H1 (cell line): ENCODE results near the gene AIFM2.
"Not testable (repeated sequence)": the region's sequence is repeated elsewhere in the genome, so short reads cannot be mapped to it uniquely, and the experiment has no call there.

Source experiments
- CBX5 ChIP-seq: fragments of 300-800, 300-1000 bp; sonication (generic); IDR thresholded peaks from 2 replicates; pipeline ENCODE4 v1.7.1; 2016; ENCODE audit warnings: antibody characterized with exemption, low read length, low read depth
- CTCF ChIP-seq, 3 experiments: IDR thresholded peaks; 1 replicate in 2 of 3; 2 replicates in 1 of 3; pipeline versions ENCODE4 v1.5.1 to v1.6.1; 2011; ENCODE audit warnings: low read length in 3 of 3, mild to moderate bottlenecking in 3 of 3, inconsistent platforms in 2 of 3, low read depth in 1 of 3, moderate library complexity in 1 of 3; ENCODE audit not compliant: insufficient read depth in 1 of 3; ENCODE audit errors: control extremely low read depth in 1 of 3
- GABPA ChIP-seq: IDR thresholded peaks from 2 replicates; pipeline ENCODE4 v1.6.1; 2011; ENCODE audit warnings: mild to moderate bottlenecking, low read length, moderate library complexity, borderline replicate concordance; ENCODE audit not compliant: insufficient read depth
- TAF1 ChIP-seq: IDR thresholded peaks from 2 replicates; pipeline ENCODE4 v1.6.1; 2011; ENCODE audit warnings: mild to moderate bottlenecking, low read depth, low read length
- YY1 ChIP-seq: IDR thresholded peaks from 2 replicates; pipeline ENCODE4 v1.6.1; 2011; ENCODE audit warnings: low read depth, mild to moderate bottlenecking, low read length
- TF ChIP-seq, protein P1 (sequence below): IDR thresholded peaks from 2 replicates; pipeline ENCODE4 v1.6.1; 2011; ENCODE audit warnings: low read length, improper control_type of control experiment

- TF ChIP-seq, protein P1, sequence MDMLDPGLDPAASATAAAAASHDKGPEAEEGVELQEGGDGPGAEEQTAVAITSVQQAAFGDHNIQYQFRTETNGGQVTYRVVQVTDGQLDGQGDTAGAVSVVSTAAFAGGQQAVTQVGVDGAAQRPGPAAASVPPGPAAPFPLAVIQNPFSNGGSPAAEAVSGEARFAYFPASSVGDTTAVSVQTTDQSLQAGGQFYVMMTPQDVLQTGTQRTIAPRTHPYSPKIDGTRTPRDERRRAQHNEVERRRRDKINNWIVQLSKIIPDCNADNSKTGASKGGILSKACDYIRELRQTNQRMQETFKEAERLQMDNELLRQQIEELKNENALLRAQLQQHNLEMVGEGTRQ: not testable (repeated sequence)
- TF ChIP-seq YY1; TAF1; GABPA; CTCF (IDR thresholded peaks at IDR 0.05; ENCODE audit: control extremely low read depth in 1 of 3, insufficient read depth in 1 of 3, low read depth in 1 of 3, low read length in 3 of 3); CBX5: not testable (repeated sequence)
Measured at GRCh38 chr10:70101068-70101562, 31.5 kb downstream of the AIFM2 start.
